ENCODE results near the gene SH2D3C. TPM values are rescaled to one million over a fixed set of nuclear protein-coding genes. Genes with fewer than 3 reads are reported as not detected.

The SH2D3C gene
- total RNA-seq, 4 donors from 2014 or later, result 1.4 to 22.3 (median 4.1) TPM

GRCh38 chr9:127717766-127718165 lies 60.7 kb downstream of the SH2D3C start:
- TF ChIP-seq CTCF (IDR thresholded peaks at IDR 0.05) (no peak), POLR2A (IDR thresholded peaks at IDR 0.05) (no peak)
- peaks cover 0 to 19% (median 9%) of the 10 kb centered on the region in 4 donors for H3K4me1 ChIP-seq
- no peaks in the 10 kb centered on the region for H3K9me3 ChIP-seq
- H3K36me3 ChIP-seq, result no peaks in the 10 kb centered on the region
- no peak overlapping the region for H3K27ac ChIP-seq
- no peak for DNase-seq
- no peak overlapping the region for H3K4me3 ChIP-seq
- no peaks in the 10 kb centered on the region for H3K27me3 ChIP-seq

GRCh38 chr9:127716412-127716811 lies 62.1 kb downstream of the SH2D3C start:
- Histone ChIP-seq H3K9me3 (no peaks in the 10 kb centered on the region), H3K27me3 (no peaks in the 10 kb centered on the region), H3K27ac (peak overlapping the region in 3 of 4 donors; percentile 67 to 84 (median 74)), H3K4me1 (peaks cover 0 to 15% (median 8%) of the 10 kb centered on the region in 4 donors), H3K36me3 (no peaks in the 10 kb centered on the region), H3K4me3 (peak overlapping the region in 2 of 4 donors; percentile 69 to 78)
- no peak for DNase-seq
- TF ChIP-seq POLR2A (IDR thresholded peaks at IDR 0.05) (no peak), CTCF (IDR thresholded peaks at IDR 0.05) (no peak)

- no peaks in the 10 kb centered on the region for H3K36me3 ChIP-seq
- H3K4me1 ChIP-seq, result peaks cover 0 to 15% (median 8%) of the 10 kb centered on the region in 4 donors
- H3K27ac ChIP-seq, result peak within 1 kb of the TSS; percentile 67 to 84 (median 72)
- TF ChIP-seq CTCF (IDR thresholded peaks at IDR 0.05), result no peak
- peak in 1 of 2 donors; percentile 18 for TF ChIP-seq POLR2A (IDR thresholded peaks at IDR 0.05)
- H3K27me3 ChIP-seq, result no peaks in the 10 kb centered on the region
- no peaks in the 10 kb centered on the region for H3K9me3 ChIP-seq
- peak within 1 kb of the TSS; percentile 57 to 78 (median 68) for H3K4me3 ChIP-seq
- DNase-seq, result peak; percentile 98 to 99 (median 98)
These were observed 62.8 kb downstream of the SH2D3C start, which contains the start of the genes PTRH1 and TTC16 for GRCh38 chr9:127715470-127716337. PTRH1 (minus strand) TSS chr9:127715663; CDS start chr9:127715639, 24 bp downstream. TTC16 (plus strand) TSS chr9:127716079; CDS start chr9:127716146, 67 bp downstream.

GRCh38 chr9:127714951-127715469 lies 63.5 kb downstream of the SH2D3C start:
- H3K4me3 ChIP-seq, result peak overlapping the region; percentile 57 to 78 (median 68)
- H3K4me1 ChIP-seq, result peaks cover 0 to 15% (median 8%) of the 10 kb centered on the region in 4 donors
- peak in 2 of 3 donors; percentile 56 to 71 for DNase-seq
- no peaks in the 10 kb centered on the region for H3K27me3 ChIP-seq
- H3K36me3 ChIP-seq, result no peaks in the 10 kb centered on the region
- no peaks in the 10 kb centered on the region for H3K9me3 ChIP-seq
- peak overlapping the region; percentile 67 to 84 (median 72) for H3K27ac ChIP-seq
- TF ChIP-seq CTCF (IDR thresholded peaks at IDR 0.05) (no peak), POLR2A (IDR thresholded peaks at IDR 0.05) (no peak)

- Histone ChIP-seq H3K4me1 (peaks cover 0 to 15% (median 8%) of the 10 kb centered on the region in 4 donors), H3K27ac (no peak overlapping the region), H3K36me3 (no peaks in the 10 kb centered on the region), H3K4me3 (peak overlapping the region in 3 of 4 donors; percentile 68 to 78 (median 69)), H3K9me3 (no peaks in the 10 kb centered on the region), H3K27me3 (no peaks in the 10 kb centered on the region)
- no peak for TF ChIP-seq CTCF (IDR thresholded peaks at IDR 0.05)
- TF ChIP-seq POLR2A (IDR thresholded peaks at IDR 0.05), result no peak
- DNase-seq, result no peak
These were observed 64.3 kb downstream of the SH2D3C start for GRCh38 chr9:127714020-127714750.

All from Peyer's patch (tissue), 4 donors.